ENCODE measurements around the gene SND1.

The SND1 gene

DNA sequence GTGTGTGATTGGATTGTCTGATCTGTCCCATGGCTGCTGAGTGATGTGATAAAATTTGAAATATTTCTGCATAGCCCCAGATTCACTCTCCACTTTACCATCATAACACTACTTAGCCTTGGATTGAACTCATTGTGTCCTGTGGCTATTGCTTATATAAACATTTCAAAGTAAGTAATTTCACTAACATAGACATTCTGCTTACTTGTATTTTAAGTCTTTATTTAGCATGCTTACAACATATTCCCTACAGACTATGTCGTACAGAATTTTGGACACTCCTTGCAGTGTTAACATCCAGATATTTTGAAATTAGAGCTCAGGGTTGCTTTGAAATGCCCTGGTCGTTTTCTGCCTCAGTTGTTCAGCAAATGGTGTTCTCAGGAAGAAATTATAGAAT lies 261.7 kb downstream of the SND1 start:
- DNase-seq, result no peak

- DNase-seq, result no peak
Measured at GRCh38 chr7:127914693-127915092, 262.7 kb downstream of the SND1 start.

- DNase-seq, result no peak
Measured at GRCh38 chr7:127916735-127917134, 264.7 kb downstream of the SND1 start.

GRCh38 chr7:127918130-127918529 lies 266.1 kb downstream of the SND1 start:
- DNase-seq, result no peak

DNA sequence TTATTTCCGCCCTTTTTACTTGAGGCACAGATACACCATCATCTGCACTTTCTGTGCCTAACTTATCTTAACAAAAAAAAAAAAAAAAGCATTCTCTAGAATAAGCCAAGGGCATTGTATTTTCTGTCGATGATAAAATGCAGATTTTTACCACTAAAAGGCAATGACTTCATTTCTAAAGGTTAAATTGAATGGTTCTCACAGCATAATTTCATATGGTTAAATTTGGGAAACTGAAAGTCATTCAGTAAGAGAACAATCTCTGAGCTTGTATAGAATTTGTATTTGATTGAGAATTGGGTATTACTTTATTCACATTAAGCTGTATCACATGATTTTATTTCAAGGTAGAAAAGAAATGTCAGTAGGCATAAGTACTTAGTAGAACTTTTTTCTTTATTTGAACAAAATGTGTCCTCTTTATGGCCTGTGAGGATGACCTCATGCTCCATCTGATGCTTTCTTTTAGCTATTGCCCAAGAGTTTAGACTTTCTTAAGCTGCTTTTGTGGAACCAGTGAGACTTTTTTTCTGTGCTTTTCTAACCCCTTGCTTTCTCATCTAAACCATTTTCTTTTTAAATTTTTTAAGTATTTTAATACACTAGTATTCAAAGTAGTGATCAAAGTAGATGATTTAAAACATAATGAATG lies 268.9 kb downstream of the SND1 start:
- no peak for DNase-seq

DNA sequence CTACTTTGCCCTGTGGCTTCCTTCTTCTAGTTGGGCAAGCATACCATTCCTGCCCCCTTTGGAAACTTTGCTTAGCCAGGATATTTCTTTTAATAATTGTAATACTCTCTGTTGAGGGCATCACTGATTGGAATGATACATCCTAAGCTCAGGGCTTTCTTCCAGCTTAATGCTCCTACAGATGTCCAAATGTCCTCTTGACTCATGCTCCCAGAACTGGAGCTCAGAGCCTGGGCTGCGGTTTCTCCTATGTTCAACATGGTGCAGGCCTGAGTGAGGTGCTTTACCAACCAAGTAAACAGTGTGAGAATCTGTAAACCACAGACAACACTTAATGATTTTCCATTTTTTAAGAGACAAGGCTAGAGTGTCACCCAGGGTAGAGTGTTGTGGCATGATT lies 270.7 kb downstream of the SND1 start:
- no peak for DNase-seq

DNA sequence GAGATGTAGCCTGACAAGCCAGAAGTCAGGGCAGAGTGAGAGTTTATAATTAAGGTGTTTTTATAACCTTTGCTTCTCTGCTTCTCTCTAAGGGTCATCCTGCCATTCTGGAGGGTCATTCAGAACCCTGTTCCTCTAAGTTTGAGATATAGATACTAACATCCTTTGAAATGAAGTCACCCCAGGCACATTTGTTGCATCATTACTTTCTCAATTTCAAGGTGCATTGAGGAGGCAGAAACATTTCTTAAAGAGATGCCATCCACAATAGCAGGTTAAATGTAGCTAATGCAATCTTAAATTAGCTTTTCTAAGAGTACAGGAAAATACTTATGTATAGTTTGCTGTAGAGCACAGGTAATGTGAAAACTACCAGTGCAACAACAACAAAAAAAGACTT lies 272.9 kb downstream of the SND1 start:
- DNase-seq, result no peak

- no peak for DNase-seq
Measured at GRCh38 chr7:127927348-127927696, 275.3 kb downstream of the SND1 start.

DNA sequence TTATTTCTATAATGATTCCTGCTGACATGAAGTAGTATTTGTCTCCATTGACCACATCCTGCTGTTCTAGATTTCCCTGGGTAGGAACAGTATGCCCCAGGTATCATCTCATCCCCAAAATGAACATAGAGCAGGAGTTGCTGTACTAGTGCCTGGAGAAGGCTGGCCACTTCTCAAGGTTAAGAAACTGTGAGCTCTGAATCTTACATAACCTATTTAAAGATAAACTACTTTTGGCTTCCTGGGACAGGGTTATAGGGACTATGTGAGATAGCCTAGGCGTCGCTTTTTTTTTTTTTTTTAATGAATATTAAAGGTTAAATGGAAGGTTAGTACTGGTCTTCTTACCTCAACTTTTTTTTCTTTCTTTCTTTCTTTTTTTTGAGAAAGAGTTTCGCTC lies 276.2 kb downstream of the SND1 start:
- no peak for DNase-seq

GRCh38 chr7:127928852-127929251 lies 276.9 kb downstream of the SND1 start:
- DNase-seq, result no peak

DNA sequence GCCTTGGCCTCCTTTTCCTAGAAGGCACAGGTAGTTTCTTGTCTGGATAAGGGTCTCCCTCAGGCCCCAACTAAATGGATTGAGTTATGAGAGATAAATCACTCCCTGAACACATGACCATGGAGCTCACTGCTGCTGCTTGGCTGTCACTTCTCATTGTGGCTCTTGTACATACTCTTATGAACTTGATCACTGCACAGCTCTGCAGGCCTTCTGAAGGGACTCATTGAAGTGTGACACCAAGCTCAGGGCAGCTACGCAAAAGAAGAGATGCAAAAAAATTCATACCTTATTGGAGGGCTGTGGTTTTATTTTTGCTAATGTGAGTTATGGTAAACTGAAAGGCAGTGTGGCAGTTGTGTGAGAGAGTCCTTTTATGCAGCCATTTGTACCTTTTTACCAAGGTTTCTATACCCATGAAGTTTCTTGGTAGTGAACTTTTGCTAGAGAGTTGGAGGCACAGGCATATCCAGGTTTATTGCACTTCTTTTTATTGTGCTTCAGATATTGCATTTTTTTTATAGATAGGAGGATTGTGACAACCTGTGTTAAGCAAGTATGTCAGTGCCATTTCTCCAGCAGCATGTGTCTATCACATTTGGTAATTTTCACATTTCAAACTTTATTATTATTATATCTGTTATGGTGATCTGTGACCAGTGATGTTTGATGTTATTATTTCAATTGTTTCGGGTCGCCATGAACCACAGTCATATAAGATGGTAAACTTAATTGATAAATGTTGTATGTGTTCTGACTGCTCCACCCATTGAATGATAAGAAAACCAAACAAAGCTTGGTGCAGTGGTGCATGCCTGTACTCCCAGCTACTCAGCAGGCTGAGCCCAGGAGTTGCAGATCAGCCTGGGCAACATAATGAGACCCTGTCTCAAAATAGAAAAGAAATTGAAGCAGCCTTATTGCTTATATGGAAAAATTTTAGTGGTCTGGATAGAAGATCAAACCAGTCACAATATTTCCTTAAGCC lies 278.6 kb downstream of the SND1 start:
- no peak for DNase-seq

DNA sequence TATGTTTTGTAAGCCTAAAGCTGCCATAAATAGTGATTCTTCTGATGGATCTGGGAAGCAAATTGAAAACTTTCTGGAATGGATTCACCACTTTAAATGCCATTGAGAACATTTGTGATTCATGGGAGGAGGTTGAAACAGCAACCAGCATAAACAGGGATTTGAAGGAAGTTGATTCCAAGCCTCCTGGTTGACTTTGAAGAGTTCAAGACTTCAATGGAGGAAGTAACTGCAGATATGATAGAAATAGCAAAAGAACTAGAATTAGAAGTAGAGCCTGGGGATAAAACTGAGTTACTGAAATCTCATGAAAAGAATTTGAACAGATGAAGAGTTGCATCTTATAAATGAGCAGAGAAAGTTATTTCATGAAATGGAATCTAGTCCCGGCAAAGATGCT lies 280.1 kb downstream of the SND1 start:
- no peak for DNase-seq

GRCh38 chr7:127932496-127932895 lies 280.5 kb downstream of the SND1 start:
- no peak for DNase-seq

DNA sequence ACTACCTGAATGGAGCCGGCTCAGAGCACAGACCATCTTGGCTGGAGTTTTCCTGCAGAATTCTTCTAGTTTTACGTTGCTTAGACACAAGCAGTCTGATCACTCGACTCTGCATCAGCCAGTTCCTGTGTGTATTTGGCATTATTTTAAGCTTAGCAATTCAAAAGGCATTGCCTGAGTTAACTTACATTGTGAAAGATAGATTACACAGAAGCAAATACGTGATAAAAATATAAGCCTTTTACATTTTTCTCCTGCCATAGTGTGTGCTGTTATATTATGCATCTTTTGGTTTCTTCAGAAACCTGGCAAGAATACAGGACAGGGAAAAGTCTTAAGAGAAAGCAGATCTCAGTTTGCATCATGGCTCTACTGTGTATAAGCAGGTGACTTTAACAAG lies 281.2 kb downstream of the SND1 start:
- DNase-seq, result no peak

GRCh38 chr7:127934711-127935110 lies 282.7 kb downstream of the SND1 start:
- no peak for DNase-seq

GRCh38 chr7:127935847-127936376 lies 283.9 kb downstream of the SND1 start:
- no peak for DNase-seq

GRCh38 chr7:127937066-127937680 lies 285.2 kb downstream of the SND1 start:
- no peak for DNase-seq

GRCh38 chr7:127938588-127938987 lies 286.6 kb downstream of the SND1 start:
- DNase-seq, result no peak

- no peak for DNase-seq
Measured at GRCh38 chr7:127940381-127941160, 288.6 kb downstream of the SND1 start.

GRCh38 chr7:127941476-127942210 lies 289.6 kb downstream of the SND1 start:
- no peak for DNase-seq

DNA sequence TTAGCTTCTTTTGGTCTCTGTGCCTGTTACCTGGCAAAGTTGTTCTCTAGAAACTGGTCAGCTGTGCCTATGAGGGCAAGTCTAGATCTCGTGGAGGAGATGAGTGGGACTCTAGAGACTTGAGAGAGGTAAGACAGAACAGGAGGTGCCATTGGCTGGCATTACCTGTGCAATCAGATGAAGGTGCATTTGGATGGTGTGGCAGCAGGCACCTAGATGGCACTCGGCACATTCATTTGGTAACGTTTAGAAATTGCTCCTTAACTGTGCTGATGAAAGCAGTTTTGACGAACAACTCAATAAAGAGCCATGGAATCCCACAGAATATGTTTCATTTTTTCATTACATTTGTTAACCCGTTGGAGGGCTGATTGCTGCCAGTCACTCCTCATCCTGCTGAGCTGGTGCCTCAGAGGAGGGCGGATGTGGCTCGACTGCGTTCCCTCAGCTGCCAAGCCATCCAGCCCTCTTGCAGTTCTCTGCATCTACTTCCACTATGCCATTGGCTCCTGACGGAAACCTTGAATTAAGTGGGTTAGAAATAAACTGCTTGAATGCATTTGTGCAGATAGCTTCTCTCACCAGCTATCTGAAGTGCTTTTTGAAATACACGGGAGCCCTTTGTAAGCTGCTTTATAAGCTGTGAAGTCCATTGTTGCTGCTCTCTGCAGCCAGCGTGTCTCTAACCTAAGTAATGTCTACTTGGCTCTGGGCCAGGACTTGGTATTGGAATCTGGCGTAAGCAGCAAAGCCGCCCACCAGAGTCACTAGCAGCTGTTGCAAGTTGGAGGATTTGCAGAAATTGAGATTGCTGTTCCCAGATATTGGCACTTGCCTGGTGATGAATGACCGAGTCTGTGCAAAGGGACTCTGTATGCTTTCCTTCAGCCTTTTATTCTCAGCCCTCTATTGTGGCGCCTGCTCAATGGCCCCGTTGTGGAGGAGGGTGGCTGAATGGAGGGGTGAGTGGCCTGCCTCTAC lies 291.8 kb downstream of the SND1 start:
- DNase-seq, result no peak

All from CD4-positive, alpha-beta T cell treated with Interleukin-17A for 4 hours (primary cell).